Activated naive CD4-positive, alpha-beta T cell treated with anti-CD3 and anti-CD28 coated beads for 36 hours (primary cell): ENCODE measurements around the gene ESAM. TPM values are rescaled to one million over a fixed set of nuclear protein-coding genes. Genes with fewer than 3 reads are reported as not detected.

Source experiments
- CTCF ChIA-PET: fragments of 350-600 bp; sonication (Branson Sonifier 250); formaldehyde crosslinking; loops from one replicate; lab custom pipeline; 2021; ENCODE audit warnings: antibody characterized with exemption; lab: Charles Lee
- DNase-seq: peaks from one replicate; pipeline ENCODE4 v3.0.0-alpha.2; 2020
- H3K27ac Mint-ChIP-seq: one replicate; pipeline ENCODE4 v1.8.0; 2021; ENCODE audit warnings: mild to moderate bottlenecking, mixed read lengths
- H3K27me3 Mint-ChIP-seq: one replicate; pipeline ENCODE4 v1.8.0; 2021; ENCODE audit warnings: low read depth, mixed read lengths
- H3K36me3 Mint-ChIP-seq: one replicate; pipeline ENCODE4 v1.8.0; 2021; ENCODE audit warnings: low read depth, mixed read lengths
- H3K4me1 Mint-ChIP-seq: one replicate; pipeline ENCODE4 v1.8.0; 2021; ENCODE audit warnings: low read depth, mixed read lengths
- H3K4me3 Mint-ChIP-seq: one replicate; pipeline ENCODE4 v1.8.0; 2021; ENCODE audit warnings: mild to moderate bottlenecking, moderate library complexity, mixed read lengths
- H3K9me3 Mint-ChIP-seq: one replicate; pipeline ENCODE4 v1.8.0; 2021; ENCODE audit warnings: mixed read lengths
- intact Hi-C: fragments of 100-400 bp; cut with micrococcal nuclease; formaldehyde crosslinking; loops from one replicate; pipeline ENCODE4 v1.15.1; 2023
- total RNA-seq, 2 experiments: library from RNA; stranded (reverse); gene quantifications; one replicate each; pipeline ENCODE4 v1.2.3, GENCODE V29; 2021

Gene ESAM
- total RNA-seq, 2 experiments from 2014 or later = 1.0 to 1.2 TPM

DNA sequence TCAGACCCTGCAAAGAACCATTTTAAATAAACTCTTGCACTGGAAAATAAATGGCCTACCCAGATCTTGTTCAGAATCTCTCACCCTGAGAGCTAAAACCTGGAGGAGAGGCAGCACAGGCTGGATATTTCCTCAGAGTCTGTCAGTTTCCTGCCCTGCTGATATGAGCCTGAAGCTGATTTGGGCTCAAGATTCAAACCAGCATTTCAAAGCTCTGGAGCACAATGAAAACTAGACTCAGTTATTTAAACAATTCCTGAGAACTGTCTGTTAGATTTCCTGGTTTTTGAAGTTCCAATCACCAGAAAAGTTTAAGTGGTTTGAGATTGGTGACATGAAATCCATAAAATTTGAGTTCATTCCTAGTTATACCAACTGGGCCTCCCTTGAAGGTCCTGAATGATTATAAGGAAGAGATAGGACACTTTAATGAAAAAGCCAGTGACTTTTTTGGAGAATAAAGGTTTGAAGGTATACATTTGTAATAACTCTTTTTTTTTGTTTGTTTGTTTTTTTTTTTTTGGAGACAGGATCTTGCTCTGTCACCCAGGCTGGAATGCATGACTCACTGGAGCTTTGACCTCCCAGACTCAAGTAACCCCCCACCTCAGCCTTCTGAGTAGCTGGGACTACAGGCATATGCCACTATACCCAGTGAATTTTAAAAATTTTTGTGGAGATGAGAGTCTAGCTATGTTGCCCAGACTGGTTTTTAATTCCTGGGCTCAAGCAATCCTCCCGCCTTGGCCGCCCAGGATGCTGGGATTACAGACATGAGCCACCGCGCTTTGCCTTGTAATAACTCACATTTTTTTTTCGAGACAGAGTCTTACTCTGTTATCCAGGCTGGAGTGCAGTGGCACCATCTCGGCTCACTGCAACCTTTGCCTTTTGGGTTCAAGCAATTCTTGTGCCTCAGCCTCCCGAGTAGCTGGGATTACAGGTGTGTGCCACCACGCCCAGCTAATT is 8.0 kb upstream of the ESAM start:
- no peak for DNase-seq
- H3K27me3 Mint-ChIP-seq = no peaks in the 10 kb centered on the region
- H3K4me1 Mint-ChIP-seq = no peaks in the 10 kb centered on the region
- H3K9me3 Mint-ChIP-seq = no peaks in the 10 kb centered on the region
- intact Hi-C loops = no loop called here
- H3K36me3 Mint-ChIP-seq = peaks cover 4% of the 10 kb centered on the region
- CTCF ChIA-PET = interaction anchor here (1.1 to 2.1 kb wide), 3 partner anchors 12 to 67 kb away, joined by 3 to 11 read pairs (median 4); no protein-coding TSS in a partner anchor
- no peak overlapping the region for H3K4me3 Mint-ChIP-seq
- H3K27ac Mint-ChIP-seq = no peak overlapping the region

DNA sequence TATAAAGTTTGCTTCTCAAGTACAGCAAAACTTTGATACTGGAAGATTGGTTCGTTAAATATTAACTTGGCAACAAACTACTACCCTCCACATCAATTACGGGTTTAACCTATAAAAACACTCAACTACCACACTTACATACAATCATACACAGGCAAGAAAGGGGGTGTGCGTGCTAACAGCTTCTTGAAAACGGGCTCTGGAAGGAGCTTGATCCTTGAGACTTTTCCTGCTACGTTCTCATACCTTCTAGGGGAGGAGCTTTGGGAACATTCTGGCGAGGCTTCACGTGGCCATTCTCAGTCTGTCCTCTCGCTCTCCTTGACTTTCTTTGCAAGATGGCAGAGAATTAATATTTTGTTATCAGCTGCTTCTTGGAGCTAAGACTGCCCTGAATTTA is 6.8 kb upstream of the ESAM start:
- peaks cover 4% of the 10 kb centered on the region for H3K36me3 Mint-ChIP-seq
- intact Hi-C loops = no loop called here
- CTCF ChIA-PET = interaction anchor here (1.2 to 2.1 kb wide), 4 partner anchors 9 to 25 kb away, joined by 3 to 11 read pairs (median 4); no protein-coding TSS in a partner anchor
- no peak for DNase-seq
- no peaks in the 10 kb centered on the region for H3K4me1 Mint-ChIP-seq
- no peaks in the 10 kb centered on the region for H3K9me3 Mint-ChIP-seq
- no peak overlapping the region for H3K27ac Mint-ChIP-seq
- no peak overlapping the region for H3K4me3 Mint-ChIP-seq
- no peaks in the 10 kb centered on the region for H3K27me3 Mint-ChIP-seq

DNA sequence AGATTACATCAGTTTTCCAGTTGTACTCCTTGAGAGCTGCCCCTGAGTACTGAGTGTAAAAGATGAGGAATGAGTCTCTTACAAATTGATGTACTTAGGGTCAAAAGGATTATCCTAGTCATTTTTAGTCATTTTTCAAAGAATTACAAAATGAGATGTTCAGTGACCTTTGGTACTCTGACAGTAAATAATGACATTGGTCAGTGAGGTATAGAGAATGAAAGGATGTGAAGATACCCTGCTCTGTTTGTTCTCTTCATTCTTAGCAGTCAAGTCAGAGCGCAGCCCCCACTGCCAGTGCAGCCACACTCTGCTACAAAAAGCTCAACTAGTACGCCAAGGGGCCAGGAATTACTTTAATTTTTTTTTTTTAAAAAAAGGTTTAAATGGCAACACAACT is 4.1 kb upstream of the ESAM start:
- H3K27ac Mint-ChIP-seq = no peak overlapping the region
- no peaks in the 10 kb centered on the region for H3K9me3 Mint-ChIP-seq
- DNase-seq = no peak
- CTCF ChIA-PET = interaction anchor here (0.6 to 6.2 kb wide), 4 partner anchors 14 to 1059 kb away, joined by 3 to 83 read pairs (median 4); no protein-coding TSS in a partner anchor
- no peak overlapping the region for H3K4me3 Mint-ChIP-seq
- peaks cover 6% of the 10 kb centered on the region for H3K27me3 Mint-ChIP-seq
- H3K4me1 Mint-ChIP-seq = peaks cover 7% of the 10 kb centered on the region
- H3K36me3 Mint-ChIP-seq = peaks cover 3% of the 10 kb centered on the region
- intact Hi-C loops = no loop called here

DNA sequence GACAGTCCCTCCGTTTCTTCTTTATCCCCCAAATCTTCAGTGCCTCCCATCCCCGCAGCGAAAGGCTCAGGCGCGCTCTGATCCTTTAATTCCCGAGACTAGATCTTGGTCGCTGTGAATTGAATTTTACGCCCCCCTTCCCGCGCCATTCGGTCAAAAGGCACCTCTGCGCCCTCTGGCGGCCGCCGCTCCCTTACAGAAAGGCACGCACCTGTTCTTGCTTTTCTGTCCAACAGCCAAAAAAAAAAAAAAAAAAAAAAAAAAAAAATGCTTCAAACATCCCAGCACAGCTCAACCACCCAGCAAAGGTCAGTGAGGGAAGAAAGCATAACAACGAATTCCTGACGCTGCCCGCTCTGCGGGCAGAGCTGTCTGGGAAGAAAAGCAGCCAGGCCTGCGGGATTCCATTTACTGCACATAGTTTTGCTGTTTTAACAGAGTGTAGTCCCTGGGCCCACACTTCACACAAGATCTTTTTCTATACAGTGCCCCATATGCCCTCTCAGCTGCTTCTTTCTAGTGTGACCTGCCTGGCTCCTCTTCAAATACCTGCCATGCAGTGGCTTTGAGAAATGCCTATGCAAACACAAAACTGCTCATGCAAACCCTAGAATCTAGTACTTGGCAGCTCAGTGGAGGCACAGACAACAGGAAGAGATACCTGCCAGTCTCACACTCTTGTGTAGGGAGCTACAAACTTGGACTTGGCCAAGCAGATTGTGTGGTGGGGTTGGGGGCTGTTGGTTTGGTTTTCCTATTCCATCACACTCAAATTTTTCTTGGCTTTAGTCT is 1.3 kb upstream of the ESAM start:
- H3K4me1 Mint-ChIP-seq = peaks cover 28% of the 10 kb centered on the region
- CTCF ChIA-PET = interaction anchor here (0.5 to 6.2 kb wide), 25 partner anchors 8 to 167 kb away, joined by 3 to 83 read pairs (median 6); partner anchors contain the start of genes MSANTD2, SIAE and SPA17
- no peak overlapping the region for H3K27ac Mint-ChIP-seq
- H3K27me3 Mint-ChIP-seq = peaks cover 25% of the 10 kb centered on the region
- peak; percentile 91 for DNase-seq
- H3K4me3 Mint-ChIP-seq = peak overlapping the region; percentile 96
- intact Hi-C loops = loop anchor here (1.0 kb wide), 7 partner anchors 17 to 119 kb away; partner anchors contain the start of genes SIAE and SPA17
- H3K9me3 Mint-ChIP-seq = no peaks in the 10 kb centered on the region
- H3K36me3 Mint-ChIP-seq = peaks cover 2% of the 10 kb centered on the region

DNA sequence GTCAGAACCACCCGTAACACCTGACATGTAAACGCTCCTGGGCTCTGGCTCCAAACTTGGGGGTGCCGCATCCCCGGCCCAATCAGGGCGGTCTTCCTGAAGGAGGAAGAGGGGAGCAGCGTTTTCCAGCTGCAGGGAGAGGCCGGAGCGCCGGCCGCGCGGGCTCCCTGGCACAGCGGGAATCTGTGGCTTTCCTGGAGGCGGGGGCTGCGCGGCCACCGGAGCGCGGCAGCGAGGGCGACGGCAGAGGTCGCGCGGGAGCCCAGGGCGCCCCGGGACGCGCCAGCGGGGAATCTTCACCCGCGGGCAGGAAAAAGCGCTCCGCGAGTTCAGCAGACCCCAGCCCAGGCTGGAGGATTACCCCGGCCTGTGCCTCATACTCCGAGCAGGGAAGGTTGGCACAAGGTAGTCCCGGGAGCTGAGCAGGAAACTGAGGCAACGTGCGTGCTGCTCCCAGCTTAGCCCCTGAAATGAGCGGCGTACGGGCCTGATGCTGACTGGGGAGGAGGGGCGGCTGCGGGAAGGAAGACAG is 600 bp upstream of the ESAM start:
- Mint-ChIP-seq H3K4me1 (peaks cover 30% of the 10 kb centered on the region), H3K27ac (no peak overlapping the region), H3K36me3 (peaks cover 2% of the 10 kb centered on the region), H3K4me3 (peak overlapping the region; percentile 96), H3K9me3 (no peaks in the 10 kb centered on the region), H3K27me3 (peaks cover 31% of the 10 kb centered on the region)
- intact Hi-C loops = loop anchor here (1.0 kb wide), 7 partner anchors 16 to 118 kb away; partner anchors contain the start of genes SIAE and SPA17
- CTCF ChIA-PET = interaction anchor here (0.7 to 6.2 kb wide), 20 partner anchors 9 to 168 kb away, joined by 3 to 83 read pairs (median 8); partner anchors contain the start of genes MSANTD2, SIAE and SPA17
- DNase-seq = peak; percentile 34

DNA sequence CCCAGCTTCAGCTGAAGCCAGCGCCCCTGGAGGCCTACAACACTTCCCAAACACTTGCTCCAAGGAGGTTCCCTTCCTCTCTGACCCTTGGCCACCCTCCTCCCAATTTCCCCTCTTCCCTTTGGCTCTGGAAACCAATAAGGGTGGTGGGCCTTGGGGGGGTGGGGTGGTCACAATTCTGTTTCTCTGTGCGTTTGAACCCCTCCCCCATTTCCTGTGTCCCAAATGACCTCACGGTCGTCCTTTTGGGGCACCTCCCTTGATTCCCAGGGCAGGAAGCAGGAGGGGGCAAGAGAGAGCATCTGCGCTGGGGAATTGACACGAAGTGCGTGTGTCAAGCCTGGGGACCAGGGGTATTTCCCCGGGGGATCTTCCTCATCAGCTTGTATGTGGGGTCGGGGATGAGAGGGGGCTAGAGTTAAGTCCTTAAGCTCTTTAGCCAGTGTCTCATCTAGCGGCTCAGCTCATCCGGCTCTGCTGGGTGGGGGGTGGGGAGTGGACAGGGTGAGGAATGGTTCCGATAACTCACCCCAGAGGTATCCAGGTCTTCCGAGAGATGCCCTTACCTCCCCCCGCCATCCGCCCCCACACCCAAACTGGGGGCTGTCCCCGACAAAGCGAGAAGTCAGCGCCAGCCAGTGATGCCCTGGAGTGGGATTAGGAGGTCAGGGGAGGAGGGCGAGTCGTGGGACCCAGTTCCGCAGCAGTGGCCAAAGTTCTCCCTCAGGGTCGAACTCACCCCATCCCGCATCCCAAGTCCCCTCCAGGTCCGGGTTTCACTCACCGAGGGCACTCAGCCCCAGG is 587 bp downstream of the ESAM start:
- H3K4me1 Mint-ChIP-seq = peaks cover 30% of the 10 kb centered on the region
- H3K27ac Mint-ChIP-seq = no peak overlapping the region
- no peak for DNase-seq
- intact Hi-C loops = no loop called here
- CTCF ChIA-PET = interaction anchor here (0.5 to 6.2 kb wide), 14 partner anchors 15 to 176 kb away, joined by 3 to 83 read pairs (median 4); partner anchors contain the start of gene MSANTD2
- peaks cover 37% of the 10 kb centered on the region for H3K27me3 Mint-ChIP-seq
- H3K36me3 Mint-ChIP-seq = no peaks in the 10 kb centered on the region
- H3K9me3 Mint-ChIP-seq = no peaks in the 10 kb centered on the region
- H3K4me3 Mint-ChIP-seq = peak overlapping the region; percentile 67

DNA sequence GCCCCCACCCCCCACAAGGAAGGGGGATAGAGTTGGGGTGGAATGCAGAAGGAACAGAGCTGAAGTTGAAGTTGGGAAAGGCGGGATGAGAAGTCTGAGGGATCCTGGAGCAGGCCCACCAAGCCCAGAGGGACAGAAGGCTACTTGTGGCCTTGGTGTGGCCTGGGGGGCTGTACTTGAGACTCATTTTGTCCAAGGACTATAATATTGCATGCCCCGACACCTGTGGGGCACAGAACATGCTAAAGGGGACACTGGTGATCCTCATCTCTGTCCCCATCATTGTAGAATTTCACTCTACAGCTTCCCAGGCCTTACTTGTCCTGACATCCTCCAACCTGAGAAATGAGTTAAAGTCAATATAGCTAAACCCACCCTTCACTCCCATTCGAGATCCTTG is 1.3 kb downstream of the ESAM start:
- peaks cover 30% of the 10 kb centered on the region for H3K4me1 Mint-ChIP-seq
- peaks cover 44% of the 10 kb centered on the region for H3K27me3 Mint-ChIP-seq
- H3K4me3 Mint-ChIP-seq = no peak overlapping the region
- intact Hi-C loops = no loop called here
- H3K36me3 Mint-ChIP-seq = no peaks in the 10 kb centered on the region
- no peak for DNase-seq
- CTCF ChIA-PET = interaction anchor here (0.7 to 4.8 kb wide), 7 partner anchors 15 to 106 kb away, joined by 3 to 26 read pairs (median 5); no protein-coding TSS in a partner anchor
- no peak overlapping the region for H3K27ac Mint-ChIP-seq
- no peaks in the 10 kb centered on the region for H3K9me3 Mint-ChIP-seq

DNA sequence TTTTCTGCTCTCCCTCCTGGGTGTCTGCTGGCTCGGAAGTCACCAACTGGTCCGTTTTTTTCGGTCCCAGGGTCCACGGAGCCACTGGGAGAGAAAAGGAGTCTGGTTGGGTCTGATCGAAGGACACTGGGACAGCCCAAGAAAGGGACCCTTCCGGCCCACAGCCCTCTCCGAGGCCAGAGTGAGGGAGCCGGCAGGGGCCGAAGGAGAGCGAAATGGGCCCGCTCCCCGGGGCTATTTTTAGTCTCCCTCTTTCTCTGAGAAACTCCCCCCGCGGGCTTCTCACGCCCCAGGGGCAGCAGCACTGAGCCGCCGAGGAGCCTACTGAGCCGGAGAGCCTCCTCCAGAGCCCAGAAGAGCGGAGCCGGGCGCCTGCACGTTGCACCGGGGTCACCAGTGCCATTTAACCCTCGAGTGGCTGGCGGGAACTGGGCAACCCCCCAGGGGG is 1.9 kb downstream of the ESAM start:
- no peaks in the 10 kb centered on the region for H3K36me3 Mint-ChIP-seq
- peaks cover 45% of the 10 kb centered on the region for H3K27me3 Mint-ChIP-seq
- H3K4me1 Mint-ChIP-seq = peaks cover 30% of the 10 kb centered on the region
- H3K27ac Mint-ChIP-seq = no peak overlapping the region
- no peaks in the 10 kb centered on the region for H3K9me3 Mint-ChIP-seq
- CTCF ChIA-PET = interaction anchor here (1.0 to 2.2 kb wide), 3 partner anchors 14 to 73 kb away, joined by 3 to 13 read pairs (median 5); no protein-coding TSS in a partner anchor
- peak overlapping the region; percentile 36 for H3K4me3 Mint-ChIP-seq
- no peak for DNase-seq
- intact Hi-C loops = no loop called here

DNA sequence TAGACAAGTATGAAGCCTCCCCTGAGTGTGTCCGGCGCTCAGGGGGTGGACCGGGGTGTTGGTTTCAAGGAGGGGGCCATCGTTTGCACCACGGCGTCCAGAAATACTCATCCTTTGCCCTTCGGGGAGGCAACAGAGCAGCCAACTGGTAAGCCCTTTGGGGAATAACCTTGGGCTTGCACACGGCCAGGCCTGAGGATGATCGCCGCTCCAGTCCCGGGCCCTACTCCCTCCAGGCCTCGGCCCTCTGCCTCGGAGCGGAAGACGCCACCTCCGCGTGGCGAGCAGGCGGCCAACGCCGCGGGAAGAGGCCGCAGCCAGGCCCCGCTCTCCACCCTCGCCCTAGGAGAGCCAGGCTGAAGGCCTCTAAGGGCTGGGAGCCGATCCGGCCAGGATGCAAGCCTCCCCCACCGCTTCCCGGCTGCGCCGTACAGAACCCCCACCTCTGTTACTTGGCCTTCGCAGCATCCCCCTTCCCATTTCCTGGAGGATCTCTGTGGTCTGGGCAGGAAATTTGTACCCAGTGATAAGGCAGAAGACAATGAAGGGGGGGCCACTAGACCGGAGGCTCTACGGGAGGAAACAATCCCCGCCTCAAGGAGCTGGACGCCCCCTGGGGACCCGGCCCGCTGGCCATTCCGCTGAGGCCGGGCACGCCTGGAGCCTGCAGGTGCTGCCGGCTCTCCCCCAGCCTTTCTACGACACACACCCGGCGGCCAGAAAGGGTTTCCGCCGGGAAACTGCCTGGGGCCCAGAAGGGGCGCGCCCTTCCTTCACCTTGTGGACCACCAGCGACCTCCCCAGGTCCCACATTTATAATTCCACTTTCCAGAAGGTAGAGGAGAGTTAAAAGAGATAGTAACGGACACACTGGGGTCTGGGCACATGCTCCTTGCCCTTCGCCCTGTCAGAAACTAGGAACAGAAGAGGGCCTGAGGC is 2.6 kb downstream of the ESAM start:
- H3K4me3 Mint-ChIP-seq = peak overlapping the region; percentile 36
- no peak overlapping the region for H3K27ac Mint-ChIP-seq
- peaks cover 30% of the 10 kb centered on the region for H3K4me1 Mint-ChIP-seq
- no peak for DNase-seq
- no peaks in the 10 kb centered on the region for H3K9me3 Mint-ChIP-seq
- CTCF ChIA-PET = interaction anchor here (1.0 to 2.2 kb wide), 9 partner anchors 9 to 116 kb away, joined by 3 to 14 read pairs (median 7); no protein-coding TSS in a partner anchor
- H3K36me3 Mint-ChIP-seq = no peaks in the 10 kb centered on the region
- intact Hi-C loops = loop anchor here (10.0 kb wide), 1 partner anchor 645 kb away; the partner anchor contains the start of gene VWA5A
- H3K27me3 Mint-ChIP-seq = peaks cover 45% of the 10 kb centered on the region
